Stromal cell of bone marrow (primary cell): ENCODE data around the gene DAB2IP.

Experiments
- DNase-seq: peaks from one replicate; pipeline ENCODE4 v3.0.0-alpha.2; 2012; ENCODE audit warnings: low read depth

The DAB2IP gene

DNA sequence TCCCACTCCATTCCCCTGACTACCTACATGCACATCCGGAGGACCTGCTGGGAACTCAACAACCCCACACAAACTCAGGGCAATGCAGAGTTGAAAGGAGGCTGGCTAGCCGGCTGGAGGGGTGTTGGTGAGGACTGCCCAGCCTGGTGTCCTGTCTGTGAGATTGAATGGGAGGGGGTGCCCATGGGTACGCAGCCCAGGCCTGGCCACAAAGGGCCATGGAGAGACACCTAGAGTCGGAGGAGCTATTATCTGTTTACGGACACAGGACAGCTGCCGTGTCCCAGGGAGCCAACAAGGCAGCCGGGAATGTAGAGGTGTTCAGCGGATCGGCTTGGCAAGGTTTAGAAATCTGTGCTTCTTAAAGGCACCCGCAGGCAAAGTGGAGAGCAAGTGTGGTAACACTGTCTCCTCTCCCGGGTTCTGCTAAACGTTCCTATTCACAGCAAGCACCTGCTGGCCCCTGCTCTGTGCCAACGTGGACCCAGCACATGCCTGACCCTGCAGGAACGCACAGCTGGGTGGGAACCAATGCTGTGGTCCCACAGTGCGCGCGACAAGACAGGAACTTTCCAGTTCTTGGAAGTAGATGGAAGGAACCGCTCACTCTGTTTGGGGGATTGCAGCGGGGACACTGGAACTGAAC, 166.7 kb downstream of the DAB2IP start:
- DNase-seq = no peak

DNA sequence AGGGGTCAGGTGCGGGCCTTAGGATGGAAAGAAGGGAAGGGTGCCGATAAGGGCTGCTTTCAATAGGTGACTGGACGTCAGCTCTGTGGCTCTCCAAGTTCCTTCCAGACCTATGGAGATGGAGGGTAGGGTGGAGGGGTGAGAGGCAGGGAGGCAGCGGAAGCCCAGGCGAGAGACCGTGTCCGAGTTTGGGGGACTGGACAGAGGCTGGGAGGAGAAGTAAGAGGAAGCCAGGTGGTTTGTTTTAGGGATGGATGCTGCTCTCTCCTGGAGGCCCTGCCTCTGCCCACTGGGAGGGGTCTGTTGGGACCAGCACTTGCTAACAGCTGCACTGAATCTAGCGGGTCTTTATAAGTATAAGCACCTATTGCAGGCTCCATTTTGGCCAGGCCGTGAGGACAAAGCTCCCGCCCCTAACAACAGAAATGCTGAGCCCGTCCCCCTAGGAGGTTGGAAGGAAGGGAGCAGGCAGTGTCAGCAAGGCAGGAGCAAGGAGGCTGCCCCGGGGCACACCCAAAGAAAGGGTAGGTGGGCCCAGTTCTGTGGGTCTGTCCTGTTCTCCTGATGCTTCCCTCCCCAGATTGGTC, 167.5 kb downstream of the DAB2IP start:
- no peak for DNase-seq

DNA sequence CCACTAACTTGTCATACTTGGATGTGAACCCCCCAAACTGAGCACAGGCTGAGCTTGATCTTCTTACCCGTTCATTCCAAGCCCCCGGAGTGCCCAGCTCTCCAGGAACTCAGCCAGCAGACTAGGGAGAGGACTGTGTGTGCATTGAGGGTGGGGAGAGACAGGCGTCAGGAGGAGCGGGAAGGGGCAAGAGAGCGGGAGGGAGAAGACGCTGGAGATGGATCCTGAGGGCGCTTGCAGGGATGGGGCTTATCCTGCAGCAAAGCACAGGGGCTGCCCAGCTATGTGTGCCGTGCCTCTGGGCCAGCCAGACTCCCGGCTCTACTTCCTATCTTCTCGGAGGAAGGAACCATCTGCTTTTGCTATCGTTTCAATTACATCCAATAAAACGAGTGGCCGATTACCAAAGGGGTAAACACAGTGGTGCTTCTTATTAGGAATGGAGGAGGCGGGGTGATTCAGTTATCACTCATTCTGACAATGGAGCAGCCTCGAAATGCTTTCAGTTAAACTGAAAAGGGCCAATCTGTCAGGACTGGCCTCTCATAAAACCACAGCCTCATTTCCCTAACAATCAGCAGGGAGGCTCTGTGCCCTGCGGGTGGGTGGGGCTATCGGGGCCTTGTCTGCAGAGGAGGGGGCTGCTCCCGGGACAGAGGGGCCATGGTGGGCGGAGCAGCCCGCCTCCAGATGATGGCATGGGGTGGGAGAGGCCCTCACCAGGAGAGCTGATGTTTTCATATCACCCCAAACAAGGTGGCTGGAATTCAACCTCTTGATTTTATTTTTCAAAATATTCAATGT, 168.2 kb downstream of the DAB2IP start:
- DNase-seq = no peak

DNA sequence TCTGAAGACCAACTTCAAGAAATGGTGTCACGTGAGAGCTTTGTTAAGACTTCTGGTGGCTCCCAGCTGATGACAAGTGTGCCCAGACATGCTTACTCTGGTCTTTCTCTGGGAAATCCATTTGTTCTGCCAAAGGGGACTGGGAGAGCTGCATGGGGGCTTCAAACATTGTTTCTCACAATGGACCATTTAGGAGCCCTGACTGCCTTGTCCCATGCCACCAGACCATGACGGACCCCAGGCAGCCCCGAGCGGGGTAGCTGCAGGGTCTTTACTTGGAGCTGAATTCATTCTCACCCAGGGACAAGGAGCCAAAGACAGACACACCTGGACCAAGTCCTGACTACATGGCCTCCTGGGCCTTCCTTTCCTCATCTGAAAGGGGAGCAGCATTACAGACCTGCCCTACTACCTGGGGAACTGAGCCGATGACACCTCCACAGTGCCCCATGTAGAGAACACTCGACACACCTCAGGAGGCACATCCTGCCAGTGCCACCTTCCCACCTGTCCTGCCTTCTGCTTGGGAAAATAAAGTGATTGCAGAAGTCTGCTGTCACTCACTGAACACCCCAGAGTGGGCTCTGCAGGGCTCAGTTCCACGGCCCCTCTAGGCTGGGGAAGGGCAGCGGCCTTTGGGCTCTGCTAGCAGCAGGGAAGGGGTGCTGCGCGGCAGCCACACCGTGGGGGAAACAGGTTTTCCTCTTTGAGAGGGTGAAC, 169.0 kb downstream of the DAB2IP start:
- no peak for DNase-seq

DNA sequence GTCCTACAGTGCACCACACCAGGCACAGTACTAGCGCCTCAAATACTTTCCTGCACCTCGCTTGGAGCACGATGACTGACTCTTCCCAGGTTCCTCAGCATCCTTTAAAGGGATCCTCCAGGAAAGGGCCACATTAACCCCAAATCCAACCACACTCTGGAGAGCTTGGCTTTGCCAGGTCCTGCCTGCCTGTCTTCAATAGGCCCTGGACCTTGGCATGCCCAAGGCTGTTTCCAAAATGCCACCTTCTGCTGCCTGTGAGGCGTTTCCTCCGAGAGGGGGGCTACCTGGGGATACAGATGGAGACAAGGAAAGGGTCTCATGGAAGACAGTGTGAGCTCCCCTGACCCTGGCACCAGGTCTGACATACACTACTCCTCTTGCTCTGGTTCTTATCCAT, 169.9 kb downstream of the DAB2IP start:
- no peak for DNase-seq

DNA sequence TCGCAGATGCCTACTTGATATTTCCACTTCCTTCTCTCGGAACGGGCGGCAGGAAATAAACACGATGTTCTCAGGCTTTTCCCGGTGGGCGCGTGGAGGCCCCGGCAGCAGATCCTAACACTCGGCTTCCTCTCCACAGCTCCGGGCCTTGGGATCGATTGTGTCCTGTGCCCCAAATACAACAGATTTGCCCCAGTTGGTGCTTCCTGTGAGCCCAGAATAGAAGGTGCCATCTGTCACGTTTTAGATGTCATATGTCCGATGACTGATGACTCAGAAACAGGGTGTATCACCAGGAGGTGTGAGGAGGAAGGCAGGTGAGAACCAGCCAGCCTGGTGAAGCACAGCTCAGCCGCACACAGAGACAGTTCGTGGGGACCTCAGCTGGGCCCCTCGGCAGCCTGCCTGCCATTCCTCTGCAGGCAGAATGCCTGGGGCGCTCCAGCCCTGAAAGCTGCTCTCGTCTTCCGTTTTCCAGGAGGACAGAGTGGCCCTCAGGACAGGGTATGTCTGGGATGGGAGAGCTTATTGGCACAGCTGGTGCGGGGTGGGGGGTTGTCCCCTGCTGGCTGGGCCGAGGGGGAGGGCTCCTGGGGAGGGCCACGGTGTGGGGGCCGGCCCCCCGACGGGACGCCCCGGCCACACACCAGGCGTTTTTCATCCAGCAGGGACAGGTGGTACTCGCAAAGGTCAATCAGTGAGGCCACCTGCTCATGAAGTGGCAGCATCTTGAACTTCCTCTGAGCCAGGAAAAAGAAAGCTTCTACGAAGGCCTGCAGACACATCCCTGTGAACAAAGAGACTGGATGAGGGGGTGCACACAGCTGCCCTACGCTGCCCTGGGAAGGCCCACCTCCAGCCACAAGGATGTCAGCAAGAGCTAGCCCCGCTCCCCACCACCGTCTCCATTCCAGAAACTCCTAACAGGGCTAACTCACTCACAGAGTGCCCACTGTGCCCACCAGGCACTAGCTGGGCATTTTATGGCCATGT, 171.0 kb downstream of the DAB2IP start:
- no peak for DNase-seq

DNA sequence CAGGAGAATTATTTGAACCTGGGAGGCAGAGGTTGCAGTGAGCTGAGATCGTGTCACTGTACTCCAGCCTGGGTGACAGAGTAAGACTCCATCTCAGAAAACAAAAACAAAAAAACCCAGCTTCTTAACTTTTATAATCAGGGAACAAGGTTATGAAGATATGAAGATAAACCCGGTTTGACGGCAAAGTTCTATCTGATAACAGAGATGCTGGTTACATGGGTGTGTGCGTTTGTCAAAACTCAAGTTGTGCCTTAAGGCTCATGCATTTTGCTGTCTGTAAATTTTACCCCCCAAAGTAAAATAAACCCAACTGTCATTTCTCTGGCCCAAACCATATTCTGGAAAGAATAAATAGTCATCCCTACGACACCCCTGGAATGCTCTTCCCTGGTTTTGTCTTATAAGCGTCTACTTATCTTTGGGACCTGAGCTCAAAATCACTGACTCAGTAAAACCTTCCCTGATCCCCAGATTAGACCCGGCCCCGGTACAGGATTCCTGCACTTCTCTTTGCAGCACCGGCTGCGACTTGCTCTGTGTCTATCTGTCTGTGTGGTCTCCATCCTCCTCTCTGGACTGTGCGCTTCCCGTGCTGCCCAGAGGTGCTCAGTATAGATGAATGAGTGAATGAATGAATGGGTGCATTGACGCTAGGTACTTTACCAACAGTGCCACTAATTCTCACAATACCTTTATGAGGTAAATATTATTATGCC, 172.2 kb downstream of the DAB2IP start:
- no peak for DNase-seq

DNA sequence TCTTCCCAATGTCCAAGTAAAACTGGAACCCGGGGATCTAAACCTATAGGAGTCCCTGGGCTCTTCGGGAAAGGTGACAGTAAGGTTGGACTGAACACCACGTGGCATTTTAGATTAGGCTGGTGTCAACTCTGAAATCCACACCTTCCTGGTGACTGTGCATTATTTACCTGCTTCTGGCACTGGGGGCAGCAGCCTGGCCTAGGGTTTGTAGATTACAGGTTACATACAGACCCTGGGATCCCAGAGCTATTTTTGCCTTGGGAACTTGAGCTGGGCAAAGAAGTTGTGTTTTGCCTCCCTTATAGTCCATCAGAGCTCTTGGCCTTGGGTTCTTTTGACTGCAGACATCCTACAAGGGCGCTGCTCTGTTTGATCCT, 173.2 kb downstream of the DAB2IP start:
- no peak for DNase-seq

DNA sequence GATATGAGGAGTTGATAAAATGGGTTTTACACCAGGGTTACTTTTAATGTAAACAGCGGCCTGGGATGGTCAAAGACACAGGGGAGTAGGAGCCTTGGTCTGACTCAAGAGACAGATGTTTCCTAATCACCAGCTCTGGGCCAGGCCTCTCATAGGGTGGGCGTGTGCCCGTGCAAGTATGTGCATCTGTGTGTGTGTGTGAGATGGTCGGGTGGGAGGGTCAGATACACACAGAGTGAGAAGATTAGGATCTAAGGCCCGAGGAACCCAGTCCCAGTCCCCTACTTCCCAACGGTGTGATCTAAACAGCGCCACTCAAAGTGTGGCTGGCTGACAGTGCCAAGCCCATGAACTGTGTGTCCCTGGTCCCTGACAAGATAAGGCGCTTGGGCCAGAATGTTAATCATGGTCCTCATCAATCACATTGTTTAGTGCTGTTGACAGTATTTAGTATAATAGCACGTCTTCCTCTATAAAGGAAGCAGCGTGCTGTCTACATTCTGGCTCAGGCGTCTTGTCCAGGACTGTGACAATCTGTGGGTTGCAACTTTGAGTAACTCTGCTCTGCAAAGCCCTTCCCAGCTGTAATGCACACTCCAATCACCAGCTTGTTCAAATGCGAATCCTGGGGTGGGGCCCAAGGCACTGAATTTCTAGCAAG, 173.7 kb downstream of the DAB2IP start:
- no peak for DNase-seq

DNA sequence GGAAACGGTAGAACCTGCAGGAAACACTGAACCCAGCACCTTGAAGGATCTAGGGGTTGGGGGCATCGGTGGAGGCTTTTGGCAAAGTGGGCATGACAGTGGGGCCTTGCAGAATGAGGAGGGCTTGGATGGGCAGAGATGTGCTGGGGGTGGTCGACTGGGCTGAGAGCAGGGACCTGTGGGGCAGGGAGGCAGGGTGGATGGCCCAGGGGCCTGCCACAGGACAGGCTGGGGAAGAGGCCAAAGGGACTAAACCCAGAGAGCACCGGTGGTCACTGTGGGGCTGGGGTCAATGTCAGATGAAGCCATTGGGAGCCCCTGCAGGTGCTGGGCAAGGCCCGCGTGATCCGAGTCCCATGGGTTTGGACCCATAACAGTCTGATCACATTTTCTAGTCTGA, 175.3 kb downstream of the DAB2IP start:
- DNase-seq = no peak

DNA sequence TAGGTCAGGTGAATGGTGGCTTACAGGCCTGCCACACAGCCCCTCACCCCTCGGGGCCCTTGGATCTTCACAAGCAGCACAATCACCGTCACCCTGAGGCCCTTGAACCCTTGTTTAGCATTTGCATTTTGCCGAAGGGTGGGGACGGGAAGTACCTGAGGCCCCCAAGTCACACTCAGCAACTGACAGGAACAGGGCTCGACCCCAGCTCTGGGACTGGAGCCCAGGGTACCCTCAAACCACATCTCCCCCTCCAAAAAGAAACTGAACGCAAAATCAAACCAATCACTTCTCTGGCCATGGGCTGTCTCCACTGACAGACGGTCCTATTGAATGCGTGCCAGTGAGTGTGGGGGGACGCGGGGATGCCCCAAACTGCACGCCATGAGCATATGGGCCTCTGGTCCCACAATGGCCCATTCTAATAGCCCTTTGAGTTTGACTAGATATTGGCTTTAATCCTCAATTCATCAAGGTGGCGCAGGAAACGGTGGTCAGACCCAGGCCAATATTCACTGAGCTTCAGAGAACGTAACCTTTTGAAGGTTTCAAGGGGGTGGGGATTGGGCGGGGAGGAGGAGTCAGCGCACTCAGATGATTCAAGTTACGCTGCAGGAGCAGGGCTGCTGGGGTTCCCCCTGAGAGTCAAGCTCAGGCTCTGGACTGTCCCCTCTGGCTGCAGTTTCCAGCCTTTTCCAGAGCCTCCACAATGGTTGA, 176.0 kb downstream of the DAB2IP start:
- no peak for DNase-seq

DNA sequence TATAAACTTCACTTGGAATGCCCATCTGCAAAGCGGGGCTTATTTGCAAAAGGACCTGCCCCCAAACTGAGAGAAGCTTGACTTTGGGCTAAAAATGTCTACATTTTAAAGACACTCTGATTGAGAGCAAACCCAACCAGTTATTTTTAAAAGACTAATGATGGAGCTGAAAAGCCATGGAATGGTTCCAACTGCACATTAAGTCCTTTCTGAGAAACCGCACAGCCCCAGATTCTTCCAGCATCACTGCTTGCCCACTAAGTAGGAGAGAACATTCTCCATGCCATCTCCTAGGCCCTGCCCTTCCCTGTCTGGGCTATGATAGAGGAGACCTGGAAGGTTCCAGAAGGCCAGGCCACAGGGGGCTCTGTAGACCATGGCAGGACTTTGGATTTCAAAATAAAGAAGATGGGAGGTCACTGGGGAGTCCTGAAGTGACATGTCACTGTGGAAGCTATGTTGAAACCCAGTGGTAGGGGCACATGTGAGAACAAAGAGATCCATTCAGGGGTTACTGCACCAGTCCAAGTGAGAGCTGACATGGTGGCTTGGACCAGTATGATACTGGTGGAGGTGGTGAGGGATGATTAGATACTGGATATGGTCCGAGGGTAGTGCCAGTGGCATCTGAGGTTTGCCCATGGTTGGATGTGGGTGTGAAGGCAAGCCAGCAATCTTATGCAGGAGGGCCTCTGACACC, 179.2 kb downstream of the DAB2IP start:
- DNase-seq = no peak

DNA sequence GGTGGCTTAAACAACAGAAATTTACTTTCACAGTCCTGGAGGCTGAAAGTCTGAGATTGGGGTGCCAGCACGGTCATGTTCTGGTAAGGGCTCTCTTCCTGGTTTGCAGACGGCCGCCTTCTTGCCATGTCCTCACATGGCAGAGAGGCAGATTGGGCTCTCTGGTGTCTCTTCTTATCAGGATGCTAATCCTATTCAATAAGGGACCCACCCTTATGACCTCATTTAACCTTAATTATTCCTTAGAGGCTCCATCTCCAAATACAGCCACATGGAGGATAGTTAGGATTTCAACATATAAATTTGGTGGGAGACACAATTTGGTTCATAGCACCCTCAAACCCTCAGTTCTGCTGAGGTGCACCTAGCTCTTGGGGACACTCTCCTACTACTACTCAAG, 180.4 kb downstream of the DAB2IP start:
- no peak for DNase-seq

DNA sequence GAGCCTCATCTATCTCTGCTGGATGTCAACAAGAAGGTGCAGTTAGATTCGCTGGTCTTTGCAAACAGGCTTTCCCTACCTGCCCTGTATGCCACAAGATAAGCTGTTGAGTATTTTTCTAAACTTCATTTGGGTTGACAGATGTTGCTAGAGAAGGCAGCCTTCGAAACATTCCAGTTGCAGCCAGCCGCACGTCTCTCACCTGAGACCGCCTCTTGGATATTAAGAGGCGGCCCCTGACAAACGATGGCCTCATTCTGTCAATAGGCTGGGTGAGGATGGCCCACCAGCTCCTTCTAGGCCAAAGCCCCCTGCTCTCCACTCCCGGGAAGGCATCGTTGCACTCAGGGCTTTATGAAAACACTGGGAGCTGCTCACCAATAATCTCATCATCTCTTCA, 181.6 kb downstream of the DAB2IP start:
- no peak for DNase-seq
